Subcutaneous abdominal adipose tissue (tissue), 5 donors: Measurements from ENCODE around the gene ARHGAP30.

Experiments
- H3K27ac ChIP-seq: one replicate; pipeline ENCODE4 v1.7.0; 2013; ENCODE audit warnings: low read depth, mild to moderate bottlenecking, inconsistent platforms, low read length, moderate library complexity
- H3K27me3 ChIP-seq, 5 donors: one replicate each; pipeline ENCODE4 v1.7.0; 2013; ENCODE audit warnings: low read length in 5 of 5, inconsistent platforms in 1 of 5; ENCODE audit not compliant: control insufficient read depth in 5 of 5, insufficient read depth in 4 of 5
- H3K36me3 ChIP-seq, 5 donors: one replicate each; pipeline ENCODE4 v1.7.0; 2013; ENCODE audit warnings: low read length in 5 of 5; ENCODE audit not compliant: control insufficient read depth in 5 of 5, insufficient read depth in 5 of 5
- H3K4me1 ChIP-seq, 5 donors: one replicate each; pipeline ENCODE4 v1.7.0; 2013; ENCODE audit warnings: low read length in 5 of 5, mild to moderate bottlenecking in 3 of 5, moderate library complexity in 1 of 5; ENCODE audit not compliant: control insufficient read depth in 5 of 5, insufficient read depth in 5 of 5
- H3K4me3 ChIP-seq, 5 donors: one replicate each; pipeline ENCODE4 v1.7.0; 2013; ENCODE audit warnings: low read length in 5 of 5, low read depth in 1 of 5
- H3K9ac ChIP-seq, 5 donors: one replicate each; pipeline ENCODE4 v1.7.0; 2013; ENCODE audit warnings: low read length in 5 of 5, mild to moderate bottlenecking in 4 of 5, moderate library complexity in 3 of 5
- H3K9me3 ChIP-seq, 5 donors: one replicate each; pipeline ENCODE4 v1.7.0; 2013; ENCODE audit warnings: low read length in 5 of 5; ENCODE audit not compliant: control insufficient read depth in 5 of 5
- donor health status: healthy.
- donor health status: healthy.
- donor health status: healthy.
- donor health status: healthy.
- donor health status: healthy.

The ARHGAP30 gene

GRCh38 chr1:161091093-161091492 is 21.4 kb upstream of the ARHGAP30 start:
- H3K4me1 ChIP-seq, result peaks cover under 1 to 6% (median 2%) of the 10 kb centered on the region in 5 donors
- no peaks in the 10 kb centered on the region for H3K9me3 ChIP-seq
- no peak overlapping the region for H3K4me3 ChIP-seq
- no peak overlapping the region for H3K9ac ChIP-seq
- H3K27ac ChIP-seq, result no peak overlapping the region
- no peaks in the 10 kb centered on the region for H3K36me3 ChIP-seq
- no peaks in the 10 kb centered on the region for H3K27me3 ChIP-seq

- Histone ChIP-seq H3K27me3 (no peaks in the 10 kb centered on the region), H3K27ac (no peak overlapping the region), H3K4me1 (peaks cover 0 to 6% (median 0%) of the 10 kb centered on the region in 5 donors), H3K36me3 (no peaks in the 10 kb centered on the region), H3K9ac (no peak overlapping the region), H3K9me3 (no peaks in the 10 kb centered on the region), H3K4me3 (no peak overlapping the region)
These were observed 20.9 kb upstream of the ARHGAP30 start for GRCh38 chr1:161090617-161091016.

- Histone ChIP-seq H3K27me3 (no peaks in the 10 kb centered on the region), H3K36me3 (no peaks in the 10 kb centered on the region), H3K9ac (no peak overlapping the region), H3K4me3 (no peak overlapping the region), H3K4me1 (peaks cover 0 to 6% (median 0%) of the 10 kb centered on the region in 5 donors), H3K27ac (no peak overlapping the region), H3K9me3 (no peaks in the 10 kb centered on the region)
These were observed 20.2 kb upstream of the ARHGAP30 start for GRCh38 chr1:161089938-161090337.

GRCh38 chr1:161089251-161089924 is 19.7 kb upstream of the ARHGAP30 start, which contains the start of gene NECTIN4:
Gene NECTIN4 (minus strand): TSS chr1:161089558. CDS start chr1:161089296, 262 bp downstream.
- Histone ChIP-seq H3K4me3 (no peak within 1 kb of the TSS), H3K4me1 (peaks cover 0 to 6% (median 0%) of the 10 kb centered on the region in 5 donors), H3K9ac (no peak within 1 kb of the TSS), H3K9me3 (no peaks in the 10 kb centered on the region), H3K36me3 (no peaks in the 10 kb centered on the region), H3K27ac (no peak within 1 kb of the TSS), H3K27me3 (no peaks in the 10 kb centered on the region)

DNA sequence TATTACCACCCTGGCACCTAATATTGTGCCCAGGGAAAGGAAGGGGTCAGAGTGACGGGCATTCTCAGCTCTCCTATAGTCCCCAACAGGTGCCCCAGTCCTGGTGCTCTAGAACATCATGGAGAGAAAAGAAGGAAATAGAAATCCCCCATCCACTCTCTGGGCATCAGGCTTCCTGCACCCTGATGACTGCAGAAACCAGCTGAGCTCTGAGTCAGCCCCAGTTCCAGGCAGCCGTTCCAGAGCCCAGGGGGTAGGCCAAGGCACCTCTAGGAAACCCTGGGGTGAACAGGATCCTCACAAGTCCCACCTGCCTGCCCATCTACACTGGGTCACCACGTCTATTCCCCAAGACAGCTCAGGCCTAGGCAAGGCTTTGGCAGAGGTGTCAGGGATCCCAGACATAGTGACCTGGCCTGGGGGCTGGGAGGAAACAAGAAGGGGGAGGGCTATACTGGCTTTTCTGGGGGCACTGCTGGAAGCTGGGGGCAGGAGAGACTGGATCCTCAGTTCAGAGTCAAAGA is 19.0 kb upstream of the ARHGAP30 start:
- Histone ChIP-seq H3K4me1 (peaks cover 0 to 8% (median 0%) of the 10 kb centered on the region in 5 donors), H3K9me3 (no peaks in the 10 kb centered on the region), H3K4me3 (no peak overlapping the region), H3K9ac (no peak overlapping the region), H3K27ac (no peak overlapping the region), H3K36me3 (no peaks in the 10 kb centered on the region), H3K27me3 (no peaks in the 10 kb centered on the region)

GRCh38 chr1:161086457-161086856 is 16.8 kb upstream of the ARHGAP30 start:
- Histone ChIP-seq H3K4me1 (peaks cover 0 to 12% (median 0%) of the 10 kb centered on the region in 5 donors), H3K27ac (no peak overlapping the region), H3K9ac (no peak overlapping the region), H3K36me3 (no peaks in the 10 kb centered on the region), H3K27me3 (no peaks in the 10 kb centered on the region), H3K9me3 (no peaks in the 10 kb centered on the region), H3K4me3 (no peak overlapping the region)

GRCh38 chr1:161085165-161085564 is 15.5 kb upstream of the ARHGAP30 start:
- Histone ChIP-seq H3K9ac (no peak overlapping the region), H3K36me3 (no peaks in the 10 kb centered on the region), H3K27ac (no peak overlapping the region), H3K4me1 (peaks cover 0 to 12% (median 0%) of the 10 kb centered on the region in 5 donors), H3K4me3 (no peak overlapping the region), H3K9me3 (no peaks in the 10 kb centered on the region), H3K27me3 (no peaks in the 10 kb centered on the region)

- no peak overlapping the region for H3K4me3 ChIP-seq
- H3K9ac ChIP-seq, result no peak overlapping the region
- H3K36me3 ChIP-seq, result no peaks in the 10 kb centered on the region
- no peaks in the 10 kb centered on the region for H3K27me3 ChIP-seq
- peaks cover 0 to 12% (median 0%) of the 10 kb centered on the region in 5 donors for H3K4me1 ChIP-seq
- H3K9me3 ChIP-seq, result no peaks in the 10 kb centered on the region
- H3K27ac ChIP-seq, result no peak overlapping the region
These were observed 14.9 kb upstream of the ARHGAP30 start for GRCh38 chr1:161084597-161084988.

DNA sequence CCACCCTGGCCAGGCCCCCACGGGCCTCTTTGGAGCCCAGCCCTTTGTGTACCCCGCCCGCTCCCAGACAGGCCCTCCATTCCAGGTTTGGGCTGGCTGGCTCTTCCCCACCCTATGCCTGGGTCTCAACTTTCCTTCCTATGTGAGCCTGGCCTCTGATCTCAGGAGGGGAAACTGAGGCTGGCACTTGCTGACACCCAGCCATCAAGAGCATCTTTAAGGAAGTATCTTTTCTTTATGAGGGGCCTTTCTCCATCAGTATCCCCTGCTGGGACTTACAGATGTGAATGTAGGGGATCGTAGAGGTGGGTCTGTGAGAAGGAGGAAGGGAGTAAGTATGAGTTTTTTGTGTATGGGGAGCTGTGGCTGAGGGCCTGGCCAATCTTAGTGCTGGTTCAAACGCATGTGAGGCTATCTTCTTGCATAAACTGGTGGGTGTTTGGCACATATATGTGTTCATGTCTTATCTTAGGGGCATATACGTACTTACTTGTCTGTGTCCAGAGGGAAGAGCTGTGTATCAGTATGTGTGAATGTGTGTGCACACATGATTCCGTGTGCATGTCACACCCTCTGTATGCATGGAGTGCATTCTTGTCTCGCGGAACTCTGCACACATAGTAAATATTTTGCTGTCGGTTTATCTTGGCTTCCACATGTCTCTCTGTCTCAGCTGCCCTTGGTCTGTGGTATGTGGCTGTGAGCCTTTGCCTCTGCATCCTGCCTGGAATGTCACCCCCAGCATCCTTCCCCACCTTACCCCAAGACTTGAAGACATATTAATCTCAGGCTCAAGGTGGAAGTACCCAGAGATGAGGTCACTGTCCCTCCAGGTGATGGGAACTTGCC is 14.3 kb upstream of the ARHGAP30 start:
- Histone ChIP-seq H3K9me3 (no peaks in the 10 kb centered on the region), H3K4me3 (no peak overlapping the region), H3K27me3 (peaks cover 0 to 3% (median 0%) of the 10 kb centered on the region in 5 donors), H3K9ac (no peak overlapping the region), H3K36me3 (no peaks in the 10 kb centered on the region), H3K27ac (no peak overlapping the region), H3K4me1 (peaks cover 0 to 10% (median 0%) of the 10 kb centered on the region in 5 donors)
